GOT3 (cell line): Measurements from ENCODE around the gene PRRX1.

Experiments
- DNase-seq: peaks from one replicate; lab custom pipeline; 2025; ENCODE audit warnings: mixed read lengths; lab: John Stamatoyannopoulos, UW

The PRRX1 gene

DNA sequence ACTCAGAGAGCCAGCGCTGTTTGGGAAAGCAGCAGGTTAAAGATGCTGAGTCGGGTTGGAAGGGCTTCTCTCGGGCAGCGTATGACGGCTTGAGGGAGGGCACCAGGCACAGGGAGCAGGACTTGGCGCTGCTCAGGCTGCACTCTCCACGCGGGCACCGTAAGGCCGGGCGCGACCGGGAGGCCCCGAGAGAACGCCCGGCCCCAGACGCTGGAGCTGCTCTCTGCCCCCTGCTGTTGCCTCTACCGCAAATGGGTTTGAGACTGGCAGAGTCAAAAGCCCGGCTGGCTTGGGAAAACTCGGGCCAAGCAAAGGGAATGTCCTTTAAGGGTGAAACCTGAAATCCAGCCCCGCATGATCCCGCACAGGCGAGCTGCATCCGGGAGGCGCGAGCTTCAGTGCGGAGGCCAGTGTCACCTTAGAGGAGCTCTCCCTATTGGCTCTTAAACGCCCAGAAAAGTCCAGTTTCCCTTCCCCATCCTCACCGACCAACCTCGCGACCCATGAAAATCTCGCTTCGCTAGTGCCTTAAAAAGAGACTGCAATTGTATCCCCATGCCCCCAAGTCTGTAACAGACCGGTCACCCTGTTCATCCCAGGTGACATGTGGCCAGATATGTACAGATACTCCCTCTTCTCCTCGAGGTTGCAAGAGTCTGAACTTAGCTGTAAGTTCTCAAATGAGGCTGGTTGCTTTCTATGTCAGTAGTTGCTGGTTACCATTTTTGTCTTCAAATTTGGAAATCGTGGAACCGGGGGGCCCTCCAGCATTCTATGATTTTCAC, 1.1 kb downstream of the PRRX1 start:
- DNase-seq: no peak

DNA sequence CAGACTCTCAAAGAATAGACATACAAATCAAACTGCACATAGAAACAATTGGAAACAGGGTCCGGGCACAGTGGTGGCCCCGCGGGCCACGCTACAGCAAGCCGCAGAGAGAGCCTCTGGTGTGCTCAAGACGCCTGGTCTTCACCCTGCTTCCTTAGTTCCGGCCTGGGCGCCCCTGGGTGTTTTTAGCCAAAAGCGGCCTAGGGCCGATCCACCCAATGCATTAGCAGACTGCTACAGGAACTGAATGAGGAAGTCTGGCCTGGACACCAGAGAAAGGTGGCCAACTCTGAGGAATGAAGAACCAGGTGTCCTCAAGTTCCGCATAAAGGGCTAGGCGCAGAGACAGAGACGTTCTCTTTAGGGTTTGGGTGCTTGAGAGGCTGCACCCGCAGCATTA, 1.7 kb downstream of the PRRX1 start:
- DNase-seq: no peak

DNA sequence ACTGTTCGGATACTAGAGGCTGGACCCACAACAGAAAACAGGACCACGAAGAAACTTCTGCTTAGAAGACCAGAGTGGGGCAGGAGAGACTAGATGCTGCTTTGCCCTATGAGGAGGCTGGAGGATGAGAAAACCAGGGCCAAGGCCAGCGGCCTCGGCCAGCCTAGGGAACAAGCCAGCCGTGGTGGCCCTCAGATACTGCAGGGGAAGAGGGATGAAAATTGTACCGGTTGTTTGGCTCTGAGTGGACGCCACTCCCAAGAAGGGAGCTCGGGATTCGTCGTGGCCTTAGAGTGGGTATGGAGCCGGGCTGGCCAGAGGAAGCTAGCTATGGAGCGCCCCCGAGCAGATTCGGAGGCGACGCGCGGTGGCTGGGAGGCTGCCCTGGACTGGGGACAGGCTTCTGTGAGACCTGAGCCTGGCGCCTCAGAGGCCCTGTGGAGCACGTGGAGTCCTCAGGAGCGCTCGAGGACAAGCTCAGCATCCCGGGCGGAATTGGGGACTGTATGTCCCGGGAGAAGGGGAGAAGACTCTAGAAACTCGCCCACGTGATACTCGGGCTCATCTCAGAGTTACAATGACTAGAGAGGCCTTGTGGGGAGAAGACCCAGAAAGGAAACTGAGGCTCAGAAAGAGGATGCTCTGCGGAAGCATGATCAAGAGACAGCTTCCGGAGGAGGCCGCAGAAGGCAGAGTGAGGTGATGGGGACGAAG, 2.8 kb downstream of the PRRX1 start:
- DNase-seq: no peak

DNA sequence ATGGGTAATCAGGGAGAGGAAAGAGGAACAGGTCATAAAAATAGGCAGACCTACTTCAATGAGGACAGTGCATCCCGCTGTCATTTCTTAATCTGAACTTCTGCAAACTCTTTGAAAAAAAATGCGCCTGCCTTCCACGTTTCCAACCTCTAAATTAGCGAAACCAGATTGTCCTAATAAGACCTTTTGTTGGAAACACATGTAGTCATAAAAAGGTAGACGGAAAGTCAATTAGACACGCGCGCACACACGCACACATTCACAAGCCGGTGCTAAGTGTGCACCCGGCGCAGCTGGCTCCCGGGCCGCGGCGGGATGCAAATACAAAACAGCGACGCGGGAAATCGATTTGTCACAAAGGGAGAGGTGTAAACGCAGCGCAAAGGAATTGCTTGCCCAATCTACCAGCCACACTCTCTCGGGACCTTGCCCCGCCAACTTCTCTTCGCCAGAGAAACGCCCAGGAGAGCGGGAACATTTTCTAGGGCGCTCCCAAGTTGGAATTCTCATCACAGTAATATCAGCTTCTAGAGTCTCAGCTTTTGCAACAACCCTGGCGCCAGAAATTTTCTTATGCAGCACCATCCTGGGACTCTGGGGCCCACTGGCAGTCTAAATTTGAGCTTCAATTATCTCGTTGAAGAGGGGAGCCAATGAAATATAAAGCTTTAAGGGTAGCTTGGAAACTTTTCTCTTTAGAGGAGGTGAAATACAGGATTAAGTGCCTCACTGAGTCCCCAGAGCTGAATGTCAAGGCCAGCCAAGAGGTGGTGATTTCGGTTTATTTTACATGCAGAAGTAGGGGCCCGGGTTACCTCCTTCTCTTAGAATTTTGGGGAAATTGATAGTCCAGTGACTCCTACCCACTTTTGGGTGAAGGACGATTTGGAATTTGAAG, 4.5 kb downstream of the PRRX1 start:
- DNase-seq: no peak

DNA sequence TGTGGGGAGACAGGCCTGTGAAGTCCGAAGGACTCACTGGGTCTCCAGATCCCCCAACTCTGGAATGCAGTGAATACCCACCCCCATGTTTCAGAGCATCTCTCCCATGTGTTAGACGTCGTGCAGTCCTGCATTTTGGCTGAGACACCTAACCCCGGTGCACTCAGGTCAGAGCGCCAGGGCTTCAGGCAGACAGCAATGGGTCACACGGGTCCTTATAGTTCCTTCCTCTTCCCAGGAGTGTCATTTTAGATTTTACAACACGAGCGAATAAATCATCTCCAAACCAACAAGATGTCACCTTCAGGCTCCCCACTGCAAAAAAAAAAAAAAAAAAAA, 5.1 kb downstream of the PRRX1 start:
- no peak for DNase-seq

DNA sequence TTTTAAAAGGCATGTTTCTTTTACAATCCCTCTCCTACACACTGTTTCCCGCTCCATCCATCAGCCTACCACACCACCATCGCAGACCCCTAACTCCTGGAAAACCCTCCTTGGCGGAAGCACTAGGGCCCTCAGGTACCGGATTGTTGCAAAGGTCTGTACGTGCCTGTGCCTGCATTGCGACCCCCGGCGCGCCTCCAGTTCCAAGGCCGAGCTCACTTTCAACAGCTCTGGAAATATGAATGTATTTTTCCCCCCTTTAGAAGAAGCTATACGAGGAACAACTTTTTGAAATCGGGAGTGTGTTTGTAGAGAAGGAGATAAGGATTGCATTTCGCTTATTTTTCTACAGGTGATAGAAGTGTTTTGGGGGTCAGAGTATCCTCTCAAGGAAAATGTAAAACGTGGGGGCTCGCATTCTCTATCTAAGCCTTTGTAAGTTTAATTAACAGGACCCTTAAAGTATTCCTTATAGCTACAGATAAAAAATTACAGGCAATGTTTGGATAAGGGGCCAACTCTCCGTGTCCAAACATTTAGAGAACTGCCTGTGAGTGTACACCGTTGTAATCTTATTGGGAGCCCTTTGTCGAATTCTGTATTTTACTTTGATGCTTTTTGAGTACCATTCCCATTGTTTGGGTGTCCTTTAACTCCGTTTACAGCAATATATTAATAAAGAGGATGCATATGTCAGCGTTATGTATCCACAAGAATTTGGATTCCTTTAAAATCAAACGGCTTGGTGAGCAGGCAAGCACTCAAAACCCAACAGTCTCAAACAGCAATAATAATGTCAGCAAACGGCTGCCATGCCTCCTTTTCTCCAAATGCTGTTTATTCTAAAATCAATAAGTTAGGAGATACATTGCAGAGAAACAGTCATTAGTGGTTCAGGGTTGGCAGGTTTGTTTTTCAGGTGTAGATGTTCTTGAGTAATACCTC, 5.9 kb downstream of the PRRX1 start:
- DNase-seq: no peak

DNA sequence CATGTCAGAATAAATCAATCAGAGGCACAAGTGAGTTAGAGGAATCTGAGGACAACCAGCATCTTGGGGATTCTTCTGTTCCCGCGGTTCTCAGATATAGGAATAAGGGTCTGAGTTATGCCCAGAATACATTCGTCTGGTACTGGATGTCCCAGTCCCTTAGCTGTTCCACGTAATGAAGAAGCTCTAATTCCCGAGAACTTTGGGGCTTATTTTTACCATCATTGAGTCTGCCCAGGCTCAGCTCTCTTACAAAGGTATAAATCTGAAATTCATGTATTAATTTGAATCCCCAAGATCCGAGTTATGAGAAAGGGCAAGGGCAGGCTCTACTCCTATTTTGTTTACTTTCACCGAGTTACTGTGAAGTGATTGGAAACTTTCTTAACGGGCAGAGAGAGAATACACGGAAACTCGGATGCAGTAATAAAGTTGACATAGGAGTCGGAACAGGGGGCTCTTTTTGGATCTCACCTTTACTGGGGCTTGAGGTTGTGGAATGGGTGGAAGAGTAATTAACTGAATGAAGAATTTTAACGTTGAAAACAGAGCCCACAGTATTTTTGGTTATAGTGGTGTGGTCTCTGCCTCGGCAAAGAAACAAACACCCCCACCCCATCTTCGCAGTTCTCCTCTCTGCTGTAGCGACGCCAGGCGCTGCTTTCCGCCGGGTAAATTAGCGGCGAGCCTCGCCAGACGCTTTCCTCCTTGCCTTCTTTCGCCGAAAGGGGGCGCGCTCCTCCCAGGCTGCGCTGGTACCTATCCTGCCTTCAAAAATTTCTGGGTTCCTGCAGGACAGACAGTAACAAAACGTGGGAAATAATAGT, 7.1 kb downstream of the PRRX1 start:
- no peak for DNase-seq

DNA sequence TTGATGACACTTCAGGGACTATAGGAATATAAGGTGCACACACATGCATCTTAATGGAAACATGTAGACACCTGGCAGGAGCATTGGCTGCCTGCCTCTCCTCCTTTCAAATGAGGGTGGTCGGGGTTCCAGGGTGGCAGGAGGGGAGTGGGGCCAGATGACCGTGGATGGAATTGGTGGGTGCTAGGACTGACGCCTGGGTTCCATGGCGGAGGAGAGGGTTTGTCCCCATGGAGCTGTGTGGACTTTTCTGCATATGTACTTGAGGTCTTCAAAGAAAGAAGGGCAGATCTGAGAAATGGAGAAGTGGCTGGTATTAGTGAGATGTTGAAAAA, 7.7 kb downstream of the PRRX1 start:
- DNase-seq: no peak

DNA sequence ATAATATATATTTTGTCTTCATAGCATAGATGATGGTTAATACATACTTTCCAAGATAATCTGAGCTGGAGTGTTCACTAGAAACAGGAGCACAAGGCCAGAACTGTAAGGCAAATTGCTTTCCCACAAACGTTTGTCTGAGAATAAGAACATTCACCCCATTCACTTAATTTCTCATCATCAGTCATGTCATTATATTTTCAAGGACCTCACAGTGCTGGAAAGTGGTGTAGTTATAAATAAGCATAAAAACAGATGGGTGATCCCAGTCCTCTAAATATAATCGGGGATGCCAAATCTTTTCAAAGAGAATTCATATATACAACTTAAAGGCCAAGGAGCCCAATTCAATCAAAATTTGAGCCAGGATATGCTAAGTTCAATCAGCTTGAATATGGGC, 8.4 kb downstream of the PRRX1 start:
- DNase-seq: no peak

DNA sequence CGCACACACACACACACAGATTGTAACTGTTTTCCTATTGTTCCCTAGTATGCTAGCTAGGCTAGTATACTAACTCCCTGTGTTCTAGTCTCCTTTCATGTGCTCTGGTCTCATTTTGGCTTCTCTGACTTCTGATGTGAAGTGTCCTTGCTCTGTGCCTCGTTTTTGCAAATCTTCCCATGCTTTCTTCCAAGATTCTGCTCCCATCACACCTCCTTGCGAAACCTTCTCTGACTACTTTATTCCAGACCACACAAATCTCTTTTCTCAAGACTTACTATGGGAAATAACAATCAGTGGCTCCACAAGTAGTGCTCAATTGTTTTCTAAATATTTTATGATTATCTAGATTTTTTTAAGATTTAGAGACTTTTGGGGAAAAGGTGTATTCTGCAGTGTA, 10.3 kb downstream of the PRRX1 start:
- DNase-seq: no peak

DNA sequence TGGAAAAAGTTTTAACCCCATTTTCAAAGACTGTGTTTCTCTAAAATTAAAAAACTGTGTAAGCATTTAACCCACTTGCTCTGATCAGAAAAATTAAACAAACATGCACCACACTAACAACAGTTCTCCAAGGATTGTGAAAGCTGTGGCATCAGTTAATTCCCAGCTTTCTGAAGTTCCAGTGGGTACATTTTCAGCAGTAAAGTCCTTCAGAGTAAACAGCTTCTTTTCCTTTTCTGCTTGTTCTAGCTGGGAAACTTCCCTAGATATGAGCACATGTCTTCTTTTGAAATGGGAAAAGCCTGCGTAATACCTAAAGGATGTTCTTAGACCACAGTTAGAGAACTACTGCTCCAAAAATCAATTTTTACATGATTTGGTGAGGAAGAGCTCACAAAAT, 11.1 kb downstream of the PRRX1 start:
- no peak for DNase-seq

DNA sequence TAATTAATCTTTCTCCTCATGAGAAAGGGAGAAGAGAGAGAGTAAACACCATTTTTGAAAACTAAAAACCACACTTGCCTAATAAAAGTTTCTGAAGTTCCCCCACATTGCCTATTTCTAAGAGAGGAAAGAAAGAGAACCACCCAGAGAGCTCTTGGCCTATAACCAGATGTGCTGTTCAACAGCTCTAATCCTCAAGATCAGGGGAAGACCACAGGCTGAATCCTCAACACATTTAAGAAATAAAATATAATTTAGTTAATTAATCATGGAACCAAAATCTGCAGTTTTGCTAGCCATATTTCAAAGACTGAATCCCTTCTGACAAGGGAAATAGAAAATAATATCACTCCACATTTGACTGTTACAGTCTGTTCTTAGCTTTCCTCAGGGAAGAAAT, 11.9 kb downstream of the PRRX1 start:
- no peak for DNase-seq

DNA sequence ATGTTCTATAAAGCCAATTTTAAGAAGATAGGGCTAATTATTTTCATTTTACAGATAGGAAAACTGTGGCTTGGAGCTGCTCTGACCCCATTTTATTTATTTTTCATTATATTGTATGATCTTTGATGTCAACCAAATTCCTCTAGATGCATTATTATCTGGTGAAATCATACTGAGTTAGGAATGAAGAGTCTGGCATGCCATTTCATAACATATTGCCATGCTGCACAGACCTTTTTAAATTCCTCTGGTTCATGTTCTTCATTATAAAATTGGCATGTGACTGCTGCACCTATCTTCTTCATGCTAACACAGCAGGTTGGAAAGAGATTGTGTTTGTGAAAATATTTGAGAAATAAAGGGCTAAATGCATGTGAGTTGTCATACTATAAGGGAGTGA, 12.7 kb downstream of the PRRX1 start:
- DNase-seq: no peak

DNA sequence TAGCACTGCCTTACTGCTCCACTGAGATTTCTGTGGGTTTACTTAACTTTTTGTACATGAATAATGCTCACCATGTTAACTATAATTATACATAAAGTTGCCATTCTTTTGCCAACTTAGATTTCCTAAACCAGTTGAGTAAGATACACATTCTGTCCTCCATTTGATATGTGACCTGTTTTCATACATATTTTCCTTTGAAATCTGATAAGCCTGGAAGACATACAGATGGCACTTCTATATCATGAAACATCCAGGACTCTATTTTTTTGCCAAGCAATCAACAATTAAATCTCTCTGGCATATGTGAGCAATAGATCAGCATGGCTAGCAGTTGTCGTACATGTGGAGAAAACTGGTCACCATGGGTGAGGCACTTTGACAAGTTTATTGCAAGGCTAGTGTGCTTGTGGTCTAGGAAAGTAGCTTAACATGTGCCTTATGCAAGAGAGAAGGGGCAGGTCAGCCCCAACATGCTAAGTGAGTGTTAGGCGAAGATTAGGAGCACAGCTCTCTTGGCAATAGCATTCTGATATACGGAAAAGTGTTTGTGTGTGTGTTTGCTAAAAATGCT, 14.2 kb downstream of the PRRX1 start:
- DNase-seq: no peak

DNA sequence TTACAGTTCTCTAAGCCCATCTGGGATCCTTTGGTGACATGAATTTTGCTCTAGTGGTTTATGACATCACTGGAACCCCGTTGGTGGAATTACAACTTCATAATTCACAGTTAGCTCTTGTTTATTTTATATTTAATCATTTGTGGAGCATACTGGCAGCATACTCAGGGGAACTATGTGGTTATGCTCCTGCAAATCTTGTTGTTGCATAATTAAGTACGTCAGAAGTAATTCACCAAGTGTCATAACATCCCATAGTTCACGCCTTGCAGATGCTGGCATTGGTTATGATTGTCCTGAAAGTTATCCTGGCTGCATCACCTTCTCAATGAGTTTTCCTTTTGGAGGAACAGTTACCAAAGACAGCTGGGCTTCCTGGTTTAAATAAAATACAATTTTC, 16.5 kb downstream of the PRRX1 start:
- no peak for DNase-seq

DNA sequence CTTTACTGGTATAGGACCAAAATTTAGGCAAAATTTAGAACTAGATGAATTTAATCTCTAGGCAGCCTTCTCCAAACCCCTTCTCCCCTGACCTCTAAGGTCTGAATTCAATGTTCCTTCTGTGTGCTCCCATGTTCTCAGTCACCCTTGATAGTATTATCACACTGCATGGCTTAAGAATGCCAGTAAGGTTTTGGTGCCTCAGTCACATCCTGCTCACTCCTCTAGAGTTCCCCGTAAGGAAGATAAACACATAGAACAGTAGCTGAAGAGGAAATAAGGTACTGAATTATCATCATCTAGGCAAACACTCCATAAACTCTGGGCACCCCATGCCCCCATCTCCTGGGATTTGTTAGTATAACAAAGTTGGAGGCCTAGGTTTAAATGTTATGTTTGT, 18.2 kb downstream of the PRRX1 start:
- DNase-seq: no peak

DNA sequence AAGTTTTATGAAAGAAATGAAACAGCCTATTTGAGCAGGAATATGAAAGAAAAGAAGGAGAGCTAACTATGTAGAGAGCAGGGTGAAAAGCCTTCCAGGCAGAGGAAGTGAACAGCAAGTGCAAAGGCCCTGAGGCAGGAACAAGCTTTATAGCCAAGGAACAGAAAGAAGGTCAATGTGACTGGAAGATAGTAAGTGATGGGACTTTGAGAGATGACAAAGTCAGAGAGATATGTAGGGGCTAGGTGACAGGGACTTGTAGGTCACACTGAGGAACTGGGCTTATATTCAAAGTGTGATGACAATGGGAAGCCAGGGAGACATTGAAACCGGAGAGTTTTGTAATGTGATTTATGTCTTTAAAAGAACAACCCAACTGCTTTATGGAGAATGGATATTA, 18.9 kb downstream of the PRRX1 start:
- no peak for DNase-seq

DNA sequence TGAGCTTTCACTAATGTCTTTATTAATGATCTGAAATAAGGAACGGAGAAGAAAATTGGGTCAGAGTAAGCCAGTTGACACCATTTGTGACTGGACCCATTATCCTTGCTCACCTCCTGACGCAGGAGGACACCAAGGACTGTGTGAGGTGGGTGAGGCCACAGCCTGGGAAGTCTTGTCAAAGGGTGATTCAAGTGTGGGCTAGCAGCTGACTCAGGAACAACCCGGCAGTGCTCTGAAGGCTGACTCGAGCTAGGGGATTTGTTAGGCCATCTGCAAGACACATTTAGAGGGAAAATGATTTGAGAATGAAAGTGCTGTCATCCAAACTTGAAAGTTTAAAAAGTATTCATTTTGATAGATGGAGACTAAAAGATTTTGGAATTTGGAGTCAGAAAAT, 21.2 kb downstream of the PRRX1 start:
- no peak for DNase-seq

DNA sequence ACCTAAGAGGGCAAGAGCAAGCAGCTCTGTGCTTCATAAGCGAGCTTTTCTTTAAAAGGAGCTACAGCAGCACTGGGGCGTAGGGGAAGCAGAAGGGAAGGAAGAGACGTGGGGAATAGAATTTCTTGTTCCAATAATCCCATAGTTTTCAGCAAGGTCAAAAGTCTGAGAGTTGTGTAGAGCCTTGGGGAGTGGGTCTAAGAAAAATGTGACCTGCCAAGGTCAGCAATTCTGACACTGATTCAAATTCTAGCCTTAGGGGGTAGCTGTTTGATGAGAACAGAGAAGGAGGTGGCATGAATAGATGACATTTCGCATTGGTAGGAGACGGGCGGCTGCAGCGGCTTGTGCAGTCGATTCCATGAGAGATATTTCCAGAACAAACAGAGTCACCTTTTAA, 22.4 kb downstream of the PRRX1 start:
- no peak for DNase-seq

DNA sequence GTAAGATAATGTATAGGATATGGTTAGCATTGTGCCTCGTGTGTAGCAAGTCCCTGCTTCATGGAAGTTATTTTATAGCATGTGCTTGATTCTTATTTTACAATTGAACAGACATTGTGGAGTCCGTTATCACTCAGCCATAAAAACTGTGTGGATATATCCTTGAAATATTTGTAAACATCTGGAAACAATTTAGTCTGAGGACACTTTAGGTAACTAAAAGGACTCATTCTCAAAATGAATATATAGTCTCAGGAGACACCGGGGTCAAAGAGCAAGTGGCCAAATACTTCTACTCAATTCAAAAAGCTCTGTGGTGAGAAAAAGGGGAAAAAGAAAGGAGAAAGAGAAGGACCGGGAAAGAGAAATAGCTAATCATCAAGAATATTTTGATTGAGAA, 23.7 kb downstream of the PRRX1 start:
- DNase-seq: no peak

DNA sequence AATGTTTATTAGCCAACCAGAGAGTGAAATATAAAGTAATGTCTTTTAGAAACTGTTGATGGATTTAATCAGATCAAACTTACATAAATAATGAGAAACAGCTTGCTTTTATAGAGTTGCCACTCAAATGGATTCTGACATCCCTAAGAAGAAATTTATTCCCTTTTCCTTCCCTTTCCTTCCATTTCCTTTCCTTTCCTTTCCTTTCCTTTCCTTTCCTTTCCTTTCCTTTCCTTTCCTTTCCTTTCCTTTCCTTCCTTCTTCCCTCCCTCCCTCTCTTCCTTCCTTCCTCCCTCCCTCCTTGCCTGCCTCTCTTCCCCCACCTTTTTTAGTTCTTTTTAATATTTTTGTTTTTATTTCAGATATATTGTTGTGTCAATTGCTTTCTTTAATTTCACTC, 27.3 kb downstream of the PRRX1 start:
- DNase-seq: no peak
